GM21529 (cell line): Measurements from ENCODE around the gene NFKBIE.

ENCODE experiments used
- ATAC-seq: cut with Tn5 transposase; IDR thresholded peaks from one replicate; pipeline ENCODE4 v1.9.1; 2021; ENCODE audit not compliant: unreplicated experiment

Gene NFKBIE

GRCh38 chr6:44217332-44218143 lies 47.8 kb downstream of the NFKBIE start:
- no peak for ATAC-seq

DNA sequence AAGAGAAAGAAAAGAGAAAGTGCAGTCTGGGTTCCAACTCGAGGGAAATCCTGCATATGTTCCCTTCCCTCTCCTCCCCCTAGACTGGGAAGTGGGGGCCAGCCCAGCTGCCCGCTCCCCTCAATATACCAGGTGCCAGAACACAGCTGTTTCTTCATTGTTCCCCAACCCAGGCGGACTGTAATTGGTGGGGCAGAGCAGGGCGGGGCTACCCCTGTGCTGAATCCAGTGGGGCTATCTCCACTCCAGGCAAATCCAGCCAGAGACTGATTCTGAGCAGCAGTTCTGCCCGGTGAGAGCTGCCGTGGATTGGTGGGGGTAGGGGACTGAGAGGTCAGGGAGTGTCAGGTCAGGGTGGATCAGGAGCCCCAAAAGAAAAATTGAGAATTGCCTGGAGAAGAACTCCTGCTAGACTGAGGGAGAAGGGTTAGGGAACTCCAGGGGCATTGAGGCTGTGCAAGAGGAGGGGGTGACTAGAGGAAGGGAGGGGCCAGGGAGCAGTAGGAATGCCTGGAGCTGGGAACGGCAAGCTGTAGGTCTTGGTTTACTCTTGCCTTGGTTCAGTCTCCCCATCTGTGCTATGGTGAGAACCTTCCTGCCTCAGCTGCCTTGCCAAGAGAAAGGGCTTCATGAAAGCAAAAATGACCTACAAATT lies 48.5 kb downstream of the NFKBIE start, which contains the start of gene MYMX:
Gene MYMX (plus strand): TSS at position 250 of the 655 bp plus-strand sequence. CDS start 546 bp downstream, outside the sequence.
- ATAC-seq, result no peak

DNA sequence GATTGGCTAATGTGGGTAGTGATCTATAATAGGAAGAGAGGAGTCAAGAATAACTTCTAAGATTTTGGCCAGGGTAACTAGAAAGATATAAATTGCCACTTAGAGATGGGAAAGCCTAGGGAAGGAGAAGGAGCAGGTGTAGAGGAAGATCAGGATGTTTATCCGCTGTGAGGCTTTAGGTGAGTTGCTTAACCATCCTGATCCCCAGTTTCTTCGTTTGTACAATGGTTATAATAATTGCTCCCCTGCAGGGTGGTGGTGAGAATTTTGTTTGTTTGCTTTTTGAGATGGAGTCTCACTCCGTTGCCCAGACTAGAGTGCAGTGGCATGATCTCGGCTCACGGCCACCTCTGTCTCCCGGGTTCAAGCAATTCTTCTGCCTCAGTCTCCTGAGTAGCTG lies 51.0 kb downstream of the NFKBIE start:
- no peak for ATAC-seq

- no peak for ATAC-seq
Observed at GRCh38 chr6:44211284-44211683, 54.1 kb downstream of the NFKBIE start.
